CD8-positive, alpha-beta memory T cell (primary cell): ENCODE data around the gene ZNF18. TPM values are rescaled to one million over a fixed set of nuclear protein-coding genes. Genes with fewer than 3 reads are reported as not detected.

ENCODE experiments used
- CTCF ChIA-PET: fragments of 350-600 bp; sonication (Branson Sonifier 250); formaldehyde crosslinking; loops from one replicate; lab custom pipeline; 2021; ENCODE audit warnings: antibody characterized with exemption; lab: Charles Lee
- POLR2A ChIA-PET: fragments of 350-600 bp; sonication (Branson Sonifier 250); formaldehyde crosslinking; loops from one replicate; lab custom pipeline; 2021; ENCODE audit warnings: antibody characterized with exemption; lab: Charles Lee
- DNase-seq, 5 donors: peaks; one replicate each; pipeline versions ENCODE4 v3.0.0 to v3.0.0-alpha.2; 2020 to 2022; ENCODE audit warnings: mixed read lengths in 1 of 5
- H3K27ac ChIP-seq: one replicate; pipeline ENCODE4 v1.7.0; 2013; ENCODE audit warnings: low read depth, mild to moderate bottlenecking, low read length, moderate library complexity
- H3K27me3 ChIP-seq: 2 replicates; pipeline ENCODE4 v1.7.0; 2013; ENCODE audit warnings: low read length, mild to moderate bottlenecking; ENCODE audit not compliant: insufficient read depth, poor library complexity, severe bottlenecking
- H3K36me3 ChIP-seq: 2 replicates; pipeline ENCODE4 v1.7.0; 2013; ENCODE audit warnings: mild to moderate bottlenecking, low read length, moderate library complexity; ENCODE audit not compliant: insufficient read depth
- H3K4me1 ChIP-seq: 2 replicates; pipeline ENCODE4 v1.7.0; 2013; ENCODE audit warnings: mild to moderate bottlenecking, low read length, moderate library complexity; ENCODE audit not compliant: insufficient read depth
- H3K4me3 ChIP-seq: 2 replicates; pipeline ENCODE4 v1.7.0; 2013; ENCODE audit warnings: mild to moderate bottlenecking, low read length
- H3K9me3 ChIP-seq: 2 replicates; pipeline ENCODE4 v1.7.0; 2013; ENCODE audit warnings: mild to moderate bottlenecking, low read length
- H3K27ac Mint-ChIP-seq, 8 donors: one replicate each; pipeline ENCODE4 v1.8.0; 2020 to 2021; ENCODE audit warnings: mixed read lengths in 8 of 8, mild to moderate bottlenecking in 6 of 8, inconsistent platforms in 3 of 8, moderate library complexity in 3 of 8
- H3K27me3 Mint-ChIP-seq, 2 donors: one replicate each; pipeline ENCODE4 v1.8.0; 2020 to 2021; ENCODE audit warnings: mixed read lengths in 2 of 2, mild to moderate bottlenecking in 1 of 2, moderate library complexity in 1 of 2
- H3K36me3 Mint-ChIP-seq, 3 donors: one replicate each; pipeline ENCODE4 v1.8.0; 2020 to 2021; ENCODE audit warnings: mixed read lengths in 3 of 3, inconsistent platforms in 1 of 3, mild to moderate bottlenecking in 1 of 3
- H3K4me1 Mint-ChIP-seq, 3 donors: one replicate each; pipeline ENCODE4 v1.8.0; 2020 to 2021; ENCODE audit warnings: mixed read lengths in 3 of 3, inconsistent platforms in 1 of 3, mild to moderate bottlenecking in 1 of 3
- H3K4me3 Mint-ChIP-seq, 7 donors: one replicate each; pipeline ENCODE4 v1.8.0; 2020 to 2021; ENCODE audit warnings: mixed read lengths in 7 of 7, mild to moderate bottlenecking in 6 of 7, moderate library complexity in 4 of 7, inconsistent platforms in 2 of 7
- H3K9me3 Mint-ChIP-seq, 5 donors: one replicate each; pipeline ENCODE4 v1.8.0; 2020 to 2022; ENCODE audit warnings: mixed read lengths in 5 of 5, mild to moderate bottlenecking in 3 of 5, moderate library complexity in 2 of 5, inconsistent platforms in 1 of 5
- polyA plus RNA-seq: library from polyadenylated mRNA; unstranded; fragments of 300-500 nt; fragmentation: Illumina TruSeq; gene quantifications from one replicate; pipeline ENCODE4 v1.2.3, GENCODE V29; 2021
- total RNA-seq, 2 experiments: library from RNA; stranded (reverse); gene quantifications; one replicate each; pipeline ENCODE4 v1.2.3, GENCODE V29; 2021

Gene ZNF18
- total and polyA plus RNA-seq, 3 experiments from 2014 or later = 5.7 to 9.1 (median 7.2) TPM

GRCh38 chr17:11999696-12000095 lies 2.4 kb upstream of the ZNF18 start:
- Histone ChIP-seq H3K27me3 (no peaks in the 10 kb centered on the region), H3K4me1 (peaks cover 4% of the 10 kb centered on the region), H3K9me3 (no peaks in the 10 kb centered on the region), H3K36me3 (no peaks in the 10 kb centered on the region), H3K27ac (no peak overlapping the region), H3K4me3 (no peak overlapping the region)
- Mint-ChIP-seq H3K4me1 (peaks cover 17 to 25% (median 21%) of the 10 kb centered on the region in 3 donors), H3K27me3 (peaks cover 0 to 4% of the 10 kb centered on the region in 2 donors), H3K4me3 (peak overlapping the region in 1 of 7 donors; percentile 22), H3K27ac (peak overlapping the region in 2 of 8 donors; percentile 34 to 52), H3K9me3 (no peaks in the 10 kb centered on the region), H3K36me3 (peaks cover 0 to 6% (median 0%) of the 10 kb centered on the region in 3 donors)
- no peak for DNase-seq
- CTCF ChIA-PET = interaction anchor here (1.2 to 1.4 kb wide), 2 partner anchors 15 to 21 kb away, joined by 3 to 8 read pairs; partner anchors contain the start of gene MAP2K4
- POLR2A ChIA-PET = no interaction called here

GRCh38 chr17:11997972-11998233 lies 628 bp upstream of the ZNF18 start:
- H3K9me3 Mint-ChIP-seq = no peaks in the 10 kb centered on the region
- H3K4me3 Mint-ChIP-seq = peak overlapping the region; percentile 93 to 99 (median 95)
- CTCF ChIA-PET = interaction anchor here (1.2 to 2.2 kb wide), 7 partner anchors 9 to 29 kb away, joined by 3 to 23 read pairs (median 4); partner anchors contain the start of gene MAP2K4
- POLR2A ChIA-PET = interaction anchor here (0.7 to 2.5 kb wide), 6 partner anchors 20 to 1020 kb away, joined by 3 to 85 read pairs (median 6); partner anchors contain the start of genes ELAC2 and MAP2K4
- Histone ChIP-seq H3K36me3 (no peaks in the 10 kb centered on the region), H3K4me3 (peak overlapping the region; percentile 75), H3K27me3 (no peaks in the 10 kb centered on the region), H3K9me3 (no peaks in the 10 kb centered on the region), H3K4me1 (peaks cover 4% of the 10 kb centered on the region), H3K27ac (peak overlapping the region; percentile 91)
- H3K36me3 Mint-ChIP-seq = peaks cover 0 to 15% (median 2%) of the 10 kb centered on the region in 3 donors
- H3K4me1 Mint-ChIP-seq = peaks cover 24 to 36% (median 31%) of the 10 kb centered on the region in 3 donors
- peak overlapping the region; percentile 53 to 99 (median 94) for H3K27ac Mint-ChIP-seq
- no peak for DNase-seq
- peaks cover 0 to 4% of the 10 kb centered on the region in 2 donors for H3K27me3 Mint-ChIP-seq

GRCh38 chr17:11996722-11997146 lies 541 bp downstream of the ZNF18 start:
- Mint-ChIP-seq H3K36me3 (peaks cover 0 to 25% (median 6%) of the 10 kb centered on the region in 3 donors), H3K4me3 (peak overlapping the region; percentile 93 to 99 (median 95)), H3K4me1 (peaks cover 24 to 47% (median 40%) of the 10 kb centered on the region in 3 donors), H3K27me3 (peaks cover 0 to 3% of the 10 kb centered on the region in 2 donors), H3K9me3 (no peaks in the 10 kb centered on the region), H3K27ac (peak overlapping the region; percentile 86 to 95 (median 94))
- peaks cover 4% of the 10 kb centered on the region for H3K4me1 ChIP-seq
- ChIA-PET POLR2A (interaction anchor here (0.5 to 2.5 kb wide), 8 partner anchors 10 to 1021 kb away, joined by 3 to 85 read pairs (median 4); partner anchors contain the start of genes ELAC2 and MAP2K4), CTCF (interaction anchor here (0.8 to 2.2 kb wide), 10 partner anchors 10 to 88 kb away, joined by 3 to 23 read pairs (median 4); partner anchors contain the start of gene MAP2K4)
- H3K9me3 ChIP-seq = no peaks in the 10 kb centered on the region
- peak in 2 of 5 donors; percentile 25 to 68 for DNase-seq
- peaks cover 6% of the 10 kb centered on the region for H3K36me3 ChIP-seq
- H3K4me3 ChIP-seq = peak overlapping the region; percentile 96
- peak overlapping the region; percentile 91 for H3K27ac ChIP-seq
- no peaks in the 10 kb centered on the region for H3K27me3 ChIP-seq

- Mint-ChIP-seq H3K36me3 (peaks cover 15 to 67% (median 28%) of the 10 kb centered on the region in 3 donors), H3K4me3 (no peak overlapping the region), H3K27me3 (no peaks in the 10 kb centered on the region), H3K4me1 (peaks cover 37 to 69% (median 58%) of the 10 kb centered on the region in 3 donors), H3K27ac (peak overlapping the region in 1 of 8 donors; percentile 48), H3K9me3 (no peaks in the 10 kb centered on the region)
- CTCF ChIA-PET = interaction anchor here (1.0 kb wide), 1 partner anchor 1039 kb away, joined by 3 read pairs; no protein-coding TSS in a partner anchor
- H3K4me1 ChIP-seq = peaks cover 4% of the 10 kb centered on the region
- DNase-seq = no peak
- H3K36me3 ChIP-seq = peaks cover 14% of the 10 kb centered on the region
- no peak overlapping the region for H3K27ac ChIP-seq
- no peaks in the 10 kb centered on the region for H3K9me3 ChIP-seq
- H3K27me3 ChIP-seq = no peaks in the 10 kb centered on the region
- POLR2A ChIA-PET = no interaction called here
- no peak overlapping the region for H3K4me3 ChIP-seq
Observed at GRCh38 chr17:11991461-11991860, 5.8 kb downstream of the ZNF18 start.

GRCh38 chr17:11990363-11990983 lies 6.8 kb downstream of the ZNF18 start:
- Histone ChIP-seq H3K27me3 (no peaks in the 10 kb centered on the region), H3K4me1 (no peaks in the 10 kb centered on the region), H3K36me3 (peaks cover 14% of the 10 kb centered on the region), H3K4me3 (no peak overlapping the region), H3K27ac (no peak overlapping the region), H3K9me3 (no peaks in the 10 kb centered on the region)
- Mint-ChIP-seq H3K27me3 (no peaks in the 10 kb centered on the region), H3K4me1 (peaks cover 34 to 62% (median 55%) of the 10 kb centered on the region in 3 donors), H3K4me3 (no peak overlapping the region), H3K36me3 (peaks cover 15 to 75% (median 29%) of the 10 kb centered on the region in 3 donors), H3K9me3 (no peaks in the 10 kb centered on the region), H3K27ac (peak overlapping the region in 3 of 8 donors; percentile 7 to 73 (median 57))
- ChIA-PET CTCF (no interaction called here), POLR2A (no interaction called here)
- no peak for DNase-seq

- no peak overlapping the region for H3K4me3 Mint-ChIP-seq
- no peaks in the 10 kb centered on the region for H3K4me1 ChIP-seq
- H3K36me3 Mint-ChIP-seq = peaks cover 34 to 87% (median 47%) of the 10 kb centered on the region in 3 donors
- no peak overlapping the region for H3K27ac Mint-ChIP-seq
- no peak for DNase-seq
- H3K36me3 ChIP-seq = peaks cover 28% of the 10 kb centered on the region
- no peaks in the 10 kb centered on the region for H3K9me3 Mint-ChIP-seq
- H3K27ac ChIP-seq = no peak overlapping the region
- no peaks in the 10 kb centered on the region for H3K9me3 ChIP-seq
- peaks cover 26 to 36% (median 34%) of the 10 kb centered on the region in 3 donors for H3K4me1 Mint-ChIP-seq
- no peaks in the 10 kb centered on the region for H3K27me3 ChIP-seq
- CTCF ChIA-PET = interaction anchor here (1.3 kb wide), 1 partner anchor 10 kb away, joined by 4 read pairs; the partner anchor contains the start of gene ZNF18
- POLR2A ChIA-PET = no interaction called here
- no peak overlapping the region for H3K4me3 ChIP-seq
- H3K27me3 Mint-ChIP-seq = no peaks in the 10 kb centered on the region
Observed at GRCh38 chr17:11986942-11987329, 10.3 kb downstream of the ZNF18 start.

GRCh38 chr17:11986179-11986941 lies 10.9 kb downstream of the ZNF18 start:
- Mint-ChIP-seq H3K27me3 (no peaks in the 10 kb centered on the region), H3K4me3 (no peak overlapping the region), H3K9me3 (no peaks in the 10 kb centered on the region), H3K36me3 (peaks cover 36 to 90% (median 47%) of the 10 kb centered on the region in 3 donors), H3K4me1 (peaks cover 26 to 33% (median 31%) of the 10 kb centered on the region in 3 donors), H3K27ac (peak overlapping the region in 1 of 8 donors; percentile 32)
- Histone ChIP-seq H3K27ac (no peak overlapping the region), H3K4me3 (no peak overlapping the region), H3K4me1 (no peaks in the 10 kb centered on the region), H3K27me3 (no peaks in the 10 kb centered on the region), H3K36me3 (peaks cover 29% of the 10 kb centered on the region), H3K9me3 (no peaks in the 10 kb centered on the region)
- CTCF ChIA-PET = interaction anchor here (1.3 kb wide), 1 partner anchor 11 kb away, joined by 4 read pairs; the partner anchor contains the start of gene ZNF18
- DNase-seq = no peak
- POLR2A ChIA-PET = interaction anchor here (0.6 kb wide), 1 partner anchor 11 kb away, joined by 3 read pairs; the partner anchor contains the start of gene ZNF18
